Activated T-helper 2 cell treated with anti-CD3 and anti-CD28 coated beads, Interferon-gamma antibody, Interleukin-2, Interleukin-4, amounts not matched to agents 10 μg/mL and 5 μg/mL and 100 μg/mL, durations not matched to agents 14 hours and 24 hours and 36 hours (primary cell): Measurements from ENCODE around the gene SND1. TPM values are rescaled to one million over a fixed set of nuclear protein-coding genes. Genes with fewer than 3 reads are reported as not detected.

Experiments
- DNase-seq: peaks from one replicate; pipeline ENCODE4 v3.0.0; 2021; ENCODE audit warnings: low spot score
- H3K27ac Mint-ChIP-seq: one replicate; pipeline ENCODE4 v1.8.0; 2021; ENCODE audit warnings: mixed read lengths
- H3K27me3 Mint-ChIP-seq: one replicate; pipeline ENCODE4 v1.8.0; 2021; ENCODE audit warnings: low read depth, mixed read lengths
- H3K36me3 Mint-ChIP-seq: one replicate; pipeline ENCODE4 v1.8.0; 2021; ENCODE audit warnings: low read depth, mixed read lengths
- H3K4me1 Mint-ChIP-seq: one replicate; pipeline ENCODE4 v1.8.0; 2021; ENCODE audit warnings: low read depth, mixed read lengths
- H3K4me3 Mint-ChIP-seq: one replicate; pipeline ENCODE4 v1.8.0; 2021; ENCODE audit warnings: low read depth, mild to moderate bottlenecking, moderate library complexity, mixed read lengths
- H3K9me3 Mint-ChIP-seq: one replicate; pipeline ENCODE4 v1.8.0; 2021; ENCODE audit warnings: mixed read lengths
- intact Hi-C: fragments of 100-400 bp; cut with micrococcal nuclease; formaldehyde crosslinking; loops from one replicate; pipeline ENCODE4 v1.15.1; 2023
- total RNA-seq: library from RNA; stranded (reverse); gene quantifications from 2 replicates; pipeline ENCODE4 v1.2.3, GENCODE V29; 2022

SND1 gene
- total RNA-seq, 1 donor from 2014 or later, result 311 TPM

DNA sequence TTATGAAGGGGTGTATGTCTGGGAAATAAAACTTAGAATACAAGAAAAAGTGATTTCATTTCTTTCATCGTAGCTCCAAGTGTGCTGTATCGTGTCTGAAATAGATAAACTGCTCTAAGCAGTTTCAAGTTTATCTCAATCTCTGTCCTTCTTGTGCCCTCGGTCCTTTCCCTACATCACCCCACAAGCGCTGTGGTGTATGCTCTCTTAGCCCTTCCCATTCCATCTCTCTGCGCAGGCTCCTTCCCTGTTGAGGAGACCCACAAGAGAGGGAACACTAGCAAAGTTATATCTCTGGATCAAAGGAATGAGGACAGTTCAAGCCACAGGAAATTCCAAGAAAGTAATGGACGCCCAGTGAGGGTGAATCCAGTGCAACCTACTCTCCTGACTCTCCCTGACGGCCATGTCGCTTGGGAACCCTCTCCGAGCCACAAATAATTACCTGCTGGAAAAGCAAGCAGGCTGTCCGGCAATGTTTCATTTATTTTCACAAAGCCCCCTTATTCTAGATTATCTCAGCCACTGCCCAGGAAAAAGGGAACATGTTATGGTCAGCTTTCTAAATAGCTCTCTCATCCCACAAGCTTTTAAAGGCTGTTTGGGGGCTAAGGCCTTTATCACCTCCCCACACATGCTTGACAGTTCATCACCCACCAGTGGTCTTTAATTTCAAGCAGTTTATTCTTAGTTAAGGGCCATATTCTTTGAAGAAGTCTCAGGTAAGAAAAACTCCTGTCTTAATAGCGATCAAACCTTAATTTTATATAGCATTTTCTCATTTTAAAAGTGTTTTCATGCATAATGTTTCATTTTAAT, 344.5 kb downstream of the SND1 start:
- Mint-ChIP-seq H3K27ac (no peak overlapping the region), H3K36me3 (peaks cover 45% of the 10 kb centered on the region), H3K4me3 (no peak overlapping the region), H3K27me3 (no peaks in the 10 kb centered on the region), H3K4me1 (peaks cover 3% of the 10 kb centered on the region), H3K9me3 (no peaks in the 10 kb centered on the region)
- no peak for DNase-seq
- intact Hi-C loops, result no loop called here

GRCh38 chr7:127997226-127997922, 345.4 kb downstream of the SND1 start:
- Mint-ChIP-seq H3K4me1 (peaks cover 5% of the 10 kb centered on the region), H3K4me3 (no peak overlapping the region), H3K27me3 (no peaks in the 10 kb centered on the region), H3K27ac (no peak overlapping the region), H3K36me3 (peaks cover 39% of the 10 kb centered on the region), H3K9me3 (no peaks in the 10 kb centered on the region)
- intact Hi-C loops, result no loop called here
- no peak for DNase-seq

- Mint-ChIP-seq H3K4me1 (peaks cover 9% of the 10 kb centered on the region), H3K27ac (no peak overlapping the region), H3K27me3 (no peaks in the 10 kb centered on the region), H3K9me3 (no peaks in the 10 kb centered on the region), H3K4me3 (no peak overlapping the region), H3K36me3 (peaks cover 27% of the 10 kb centered on the region)
- intact Hi-C loops, result no loop called here
- no peak for DNase-seq
Observed at GRCh38 chr7:127998671-127999070, 346.7 kb downstream of the SND1 start.

- Mint-ChIP-seq H3K27ac (no peak overlapping the region), H3K4me1 (peaks cover 13% of the 10 kb centered on the region), H3K4me3 (no peak overlapping the region), H3K27me3 (no peaks in the 10 kb centered on the region), H3K9me3 (no peaks in the 10 kb centered on the region), H3K36me3 (peaks cover 20% of the 10 kb centered on the region)
- intact Hi-C loops, result no loop called here
- DNase-seq, result no peak
Observed at GRCh38 chr7:128000048-128000447, 348.1 kb downstream of the SND1 start.

GRCh38 chr7:128000854-128001265, 348.9 kb downstream of the SND1 start:
- H3K36me3 Mint-ChIP-seq, result peaks cover 18% of the 10 kb centered on the region
- no peaks in the 10 kb centered on the region for H3K9me3 Mint-ChIP-seq
- H3K4me1 Mint-ChIP-seq, result peaks cover 16% of the 10 kb centered on the region
- intact Hi-C loops, result no loop called here
- DNase-seq, result no peak
- no peak overlapping the region for H3K4me3 Mint-ChIP-seq
- no peaks in the 10 kb centered on the region for H3K27me3 Mint-ChIP-seq
- H3K27ac Mint-ChIP-seq, result no peak overlapping the region

DNA sequence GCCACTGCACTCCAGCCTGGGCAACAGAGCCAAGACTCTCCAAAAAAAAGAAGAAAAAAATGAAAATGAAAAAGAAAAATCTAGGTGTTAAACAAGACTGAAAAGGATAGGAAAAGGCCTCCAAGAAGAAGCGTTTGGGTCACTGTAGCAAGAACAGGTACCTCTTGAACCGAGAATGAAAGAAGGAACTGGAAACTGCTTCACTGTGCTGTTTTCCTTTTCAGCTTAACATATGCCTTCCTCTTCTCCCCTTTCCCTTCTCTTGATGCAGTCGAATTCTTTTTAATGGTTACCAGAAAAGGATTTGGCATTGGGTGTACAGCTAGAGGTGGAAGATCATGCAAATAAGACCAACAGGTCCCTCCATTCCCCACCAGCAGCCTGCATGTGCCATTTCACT, 351.2 kb downstream of the SND1 start:
- peaks cover 6% of the 10 kb centered on the region for H3K36me3 Mint-ChIP-seq

GRCh38 chr7:128003787-128004186, 351.8 kb downstream of the SND1 start:
- no peak for DNase-seq
- H3K27ac Mint-ChIP-seq, result no peak overlapping the region
- intact Hi-C loops, result no loop called here
- no peaks in the 10 kb centered on the region for H3K27me3 Mint-ChIP-seq
- H3K36me3 Mint-ChIP-seq, result peaks cover 3% of the 10 kb centered on the region
- no peaks in the 10 kb centered on the region for H3K9me3 Mint-ChIP-seq
- peaks cover 18% of the 10 kb centered on the region for H3K4me1 Mint-ChIP-seq
- H3K4me3 Mint-ChIP-seq, result no peak overlapping the region

More for the DNA sequence above, 351.2 kb downstream of the SND1 start:
- Mint-ChIP-seq H3K4me3 (no peak overlapping the region), H3K9me3 (no peaks in the 10 kb centered on the region), H3K27ac (no peak overlapping the region), H3K4me1 (peaks cover 18% of the 10 kb centered on the region), H3K27me3 (no peaks in the 10 kb centered on the region)
- intact Hi-C loops, result no loop called here
- no peak for DNase-seq

DNA sequence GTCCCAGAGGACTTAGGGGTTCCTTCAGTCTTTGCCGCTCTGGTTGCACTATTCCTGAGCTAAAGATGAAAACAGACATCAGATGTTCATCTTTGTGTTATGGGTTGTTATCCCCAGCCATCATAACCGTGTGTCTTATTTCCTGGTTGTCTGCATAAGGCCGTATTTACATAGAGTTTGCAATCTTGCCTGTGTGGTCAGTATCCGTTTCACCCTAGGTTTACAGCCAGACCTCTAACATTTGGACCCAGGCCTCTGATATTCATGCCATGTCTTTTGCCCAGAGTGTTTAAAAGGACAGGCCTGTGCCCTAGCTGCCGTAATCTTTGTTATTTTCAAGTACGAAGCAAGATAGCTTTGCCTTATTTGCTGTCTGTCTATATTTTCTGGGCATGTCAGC, 352.6 kb downstream of the SND1 start:
- intact Hi-C loops, result no loop called here
- H3K36me3 Mint-ChIP-seq, result peaks cover 3% of the 10 kb centered on the region
- no peaks in the 10 kb centered on the region for H3K9me3 Mint-ChIP-seq
- DNase-seq, result no peak
- H3K4me1 Mint-ChIP-seq, result peaks cover 18% of the 10 kb centered on the region
- no peak overlapping the region for H3K27ac Mint-ChIP-seq
- H3K27me3 Mint-ChIP-seq, result no peaks in the 10 kb centered on the region
- no peak overlapping the region for H3K4me3 Mint-ChIP-seq

DNA sequence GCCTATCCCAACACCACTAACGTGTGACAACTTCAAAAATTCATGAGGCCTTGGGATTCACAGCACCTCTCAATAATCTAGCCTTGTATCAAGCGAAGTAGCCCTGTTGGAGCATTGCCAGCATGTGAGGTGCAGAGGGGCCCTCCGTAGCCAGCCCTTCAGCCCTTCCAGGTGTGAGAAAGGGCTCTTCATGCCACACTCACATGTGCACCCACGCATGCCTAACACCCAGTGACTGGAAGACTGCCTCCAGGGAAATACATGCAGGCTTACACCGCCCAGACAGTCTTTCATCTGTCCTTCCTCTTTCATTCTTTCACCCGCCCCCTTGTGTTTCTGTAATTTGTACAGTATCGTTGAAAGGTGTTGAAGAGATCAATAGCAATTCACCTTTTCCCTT, 353.1 kb downstream of the SND1 start:
- Mint-ChIP-seq H3K9me3 (no peaks in the 10 kb centered on the region), H3K27ac (no peak overlapping the region), H3K27me3 (no peaks in the 10 kb centered on the region), H3K4me3 (no peak overlapping the region), H3K4me1 (peaks cover 19% of the 10 kb centered on the region), H3K36me3 (peaks cover 8% of the 10 kb centered on the region)
- no peak for DNase-seq
- intact Hi-C loops, result no loop called here

- H3K36me3 Mint-ChIP-seq, result peaks cover 10% of the 10 kb centered on the region
- DNase-seq, result no peak
- H3K4me3 Mint-ChIP-seq, result no peak overlapping the region
- H3K4me1 Mint-ChIP-seq, result peaks cover 20% of the 10 kb centered on the region
- no peak overlapping the region for H3K27ac Mint-ChIP-seq
- H3K27me3 Mint-ChIP-seq, result no peaks in the 10 kb centered on the region
- intact Hi-C loops, result no loop called here
- no peaks in the 10 kb centered on the region for H3K9me3 Mint-ChIP-seq
Observed at GRCh38 chr7:128005759-128006159, 353.8 kb downstream of the SND1 start.

- Mint-ChIP-seq H3K9me3 (no peaks in the 10 kb centered on the region), H3K4me1 (peaks cover 17% of the 10 kb centered on the region), H3K27me3 (no peaks in the 10 kb centered on the region), H3K4me3 (no peak overlapping the region), H3K27ac (no peak overlapping the region), H3K36me3 (peaks cover 12% of the 10 kb centered on the region)
- no peak for DNase-seq
- intact Hi-C loops, result no loop called here
Observed at GRCh38 chr7:128006550-128007302, 354.7 kb downstream of the SND1 start.

GRCh38 chr7:128007303-128007680, 355.3 kb downstream of the SND1 start:
- intact Hi-C loops, result no loop called here
- Mint-ChIP-seq H3K9me3 (no peaks in the 10 kb centered on the region), H3K27me3 (no peaks in the 10 kb centered on the region), H3K4me3 (no peak overlapping the region), H3K27ac (no peak overlapping the region), H3K4me1 (peaks cover 15% of the 10 kb centered on the region), H3K36me3 (peaks cover 10% of the 10 kb centered on the region)
- DNase-seq, result no peak

- Mint-ChIP-seq H3K27me3 (no peaks in the 10 kb centered on the region), H3K4me3 (no peak overlapping the region), H3K36me3 (peaks cover 10% of the 10 kb centered on the region), H3K27ac (no peak overlapping the region), H3K9me3 (no peaks in the 10 kb centered on the region), H3K4me1 (peaks cover 15% of the 10 kb centered on the region)
- intact Hi-C loops, result no loop called here
- DNase-seq, result no peak
Observed at GRCh38 chr7:128008141-128008540, 356.1 kb downstream of the SND1 start.
